HUES48 (cell line): ENCODE data around the gene REPS2.

ENCODE experiments used
- H3K27ac ChIP-seq: one replicate; pipeline ENCODE4 v1.7.0; 2013; ENCODE audit warnings: low read depth, low read length, inconsistent platforms
- H3K27me3 ChIP-seq: 2 replicates; pipeline ENCODE4 v1.6.1; 2013; ENCODE audit warnings: mild to moderate bottlenecking, low read length; ENCODE audit not compliant: control insufficient read depth, insufficient read depth
- H3K36me3 ChIP-seq: 2 replicates; pipeline ENCODE4 v1.6.1; 2013; ENCODE audit warnings: low read length; ENCODE audit not compliant: control insufficient read depth, insufficient read depth
- H3K4me1 ChIP-seq: 2 replicates; pipeline ENCODE4 v1.6.1; 2013; ENCODE audit warnings: mild to moderate bottlenecking, low read length; ENCODE audit not compliant: control insufficient read depth, insufficient read depth
- H3K4me3 ChIP-seq: 2 replicates; pipeline ENCODE4 v1.5.1; 2013; ENCODE audit warnings: mild to moderate bottlenecking, low read depth, low read length
- H3K9ac ChIP-seq: 2 replicates; pipeline ENCODE4 v1.6.1; 2013; ENCODE audit warnings: mild to moderate bottlenecking, low read depth, low read length, moderate library complexity
- H3K9me3 ChIP-seq: 2 replicates; pipeline ENCODE4 v1.6.1; 2013; ENCODE audit warnings: low read length; ENCODE audit not compliant: control insufficient read depth, insufficient read depth

The REPS2 gene

GRCh38 chrX:17032351-17032750 lies 85.9 kb downstream of the REPS2 start:
- no peak overlapping the region for H3K27ac ChIP-seq
- H3K4me1 ChIP-seq, result no peaks in the 10 kb centered on the region
- no peak overlapping the region for H3K9ac ChIP-seq
- H3K4me3 ChIP-seq, result no peak overlapping the region
- H3K27me3 ChIP-seq, result peaks cover 11% of the 10 kb centered on the region; the same call in 1 of the 2 replicates
- no peaks in the 10 kb centered on the region for H3K9me3 ChIP-seq
- no peaks in the 10 kb centered on the region for H3K36me3 ChIP-seq

DNA sequence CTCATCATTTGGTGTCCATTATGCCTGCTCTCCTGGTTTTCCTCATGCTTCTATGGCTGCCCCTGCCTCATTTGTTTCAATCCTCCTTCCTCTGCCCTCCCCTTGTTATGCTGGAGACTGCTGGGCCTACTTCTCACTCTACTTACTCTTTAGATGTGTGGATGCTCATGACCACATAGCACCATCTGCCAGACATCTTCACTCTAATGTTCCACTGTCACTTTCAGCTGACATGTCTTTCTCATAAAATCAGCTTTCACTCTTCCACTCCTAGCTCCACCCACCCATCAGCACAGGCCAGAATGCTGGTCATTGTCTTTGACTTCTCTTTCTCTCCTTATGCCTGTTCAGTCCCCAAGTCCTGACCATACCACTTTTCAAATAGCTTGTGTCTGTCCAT lies 86.8 kb downstream of the REPS2 start:
- H3K27ac ChIP-seq, result no peak overlapping the region
- H3K27me3 ChIP-seq, result peaks cover 17% of the 10 kb centered on the region; the same call in 1 of the 2 replicates
- no peak overlapping the region for H3K9ac ChIP-seq
- H3K4me3 ChIP-seq, result no peak overlapping the region
- no peaks in the 10 kb centered on the region for H3K4me1 ChIP-seq
- H3K36me3 ChIP-seq, result no peaks in the 10 kb centered on the region
- H3K9me3 ChIP-seq, result no peaks in the 10 kb centered on the region

DNA sequence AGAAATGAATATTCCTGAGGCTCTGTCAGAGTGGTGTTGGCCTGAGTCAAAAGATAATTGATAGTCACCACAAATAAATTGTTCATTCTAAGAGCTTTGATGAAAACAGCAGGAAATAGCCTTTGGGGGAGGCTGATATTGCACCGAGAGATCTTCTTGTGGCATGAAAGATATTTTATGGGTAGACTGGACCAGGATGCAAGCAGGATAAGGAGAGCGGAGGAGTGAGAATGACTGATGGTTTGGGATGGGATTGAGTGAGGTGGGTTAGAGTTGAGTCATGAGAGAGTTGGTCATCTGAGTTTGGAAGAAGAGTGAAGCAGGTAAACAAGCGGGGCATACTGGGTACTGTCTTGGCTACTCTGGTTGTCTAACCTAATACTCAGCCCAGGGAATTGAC lies 88.7 kb downstream of the REPS2 start:
- Histone ChIP-seq H3K36me3 (no peaks in the 10 kb centered on the region), H3K27ac (no peak overlapping the region), H3K27me3 (peaks cover 21% of the 10 kb centered on the region), H3K9ac (no peak overlapping the region), H3K4me1 (no peaks in the 10 kb centered on the region), H3K4me3 (no peak overlapping the region), H3K9me3 (no peaks in the 10 kb centered on the region)

DNA sequence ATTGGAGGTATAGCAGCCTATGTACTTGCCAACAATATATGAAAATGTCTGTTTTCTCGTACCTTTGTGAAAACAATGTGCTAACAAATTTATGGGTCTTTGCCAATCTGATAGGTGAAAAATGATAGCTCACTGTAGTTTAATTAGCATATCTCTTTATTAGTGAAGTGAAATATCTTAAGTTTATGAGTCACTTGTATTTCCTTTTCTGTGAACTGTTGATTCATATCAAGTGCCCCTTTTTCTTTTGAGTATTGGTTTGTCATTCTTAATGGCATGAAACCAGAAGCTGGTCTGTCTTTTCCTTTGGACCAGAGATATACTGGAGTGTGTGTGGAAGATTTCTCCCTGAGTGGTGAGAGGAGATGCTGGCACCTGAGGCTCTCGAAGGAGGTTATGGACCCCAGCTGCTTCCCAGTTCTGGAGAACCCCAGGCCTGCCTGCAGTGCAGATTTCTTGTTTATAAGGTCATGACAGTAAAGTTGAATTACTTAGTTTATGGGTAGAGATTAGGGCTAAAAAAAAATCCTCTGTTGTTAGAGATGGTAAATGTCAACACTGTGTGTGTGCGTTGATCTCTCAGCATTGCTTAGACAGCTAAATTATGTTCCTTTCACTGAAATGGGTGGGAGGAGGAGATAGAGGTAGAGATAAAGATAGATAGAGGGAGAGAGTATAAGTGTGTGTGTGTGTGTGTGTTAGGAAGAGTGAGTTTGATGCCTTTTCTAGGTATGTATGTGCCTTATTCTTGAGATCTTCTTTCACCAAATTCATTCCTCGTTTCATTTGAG lies 89.9 kb downstream of the REPS2 start:
- no peak overlapping the region for H3K9ac ChIP-seq

GRCh38 chrX:17038277-17038676 lies 91.8 kb downstream of the REPS2 start:
- Histone ChIP-seq H3K4me3 (no peak overlapping the region), H3K36me3 (no peaks in the 10 kb centered on the region), H3K9ac (no peak overlapping the region), H3K27me3 (peaks cover 15% of the 10 kb centered on the region), H3K27ac (no peak overlapping the region), H3K9me3 (no peaks in the 10 kb centered on the region), H3K4me1 (no peaks in the 10 kb centered on the region)

More for the DNA sequence above, 89.9 kb downstream of the REPS2 start:
- no peak overlapping the region for H3K4me3 ChIP-seq
- H3K36me3 ChIP-seq, result no peaks in the 10 kb centered on the region
- H3K27me3 ChIP-seq, result peaks cover 15% of the 10 kb centered on the region
- H3K9me3 ChIP-seq, result no peaks in the 10 kb centered on the region
- no peak overlapping the region for H3K27ac ChIP-seq
- no peaks in the 10 kb centered on the region for H3K4me1 ChIP-seq

GRCh38 chrX:17038681-17039161 lies 92.3 kb downstream of the REPS2 start:
- H3K9ac ChIP-seq, result no peak overlapping the region

DNA sequence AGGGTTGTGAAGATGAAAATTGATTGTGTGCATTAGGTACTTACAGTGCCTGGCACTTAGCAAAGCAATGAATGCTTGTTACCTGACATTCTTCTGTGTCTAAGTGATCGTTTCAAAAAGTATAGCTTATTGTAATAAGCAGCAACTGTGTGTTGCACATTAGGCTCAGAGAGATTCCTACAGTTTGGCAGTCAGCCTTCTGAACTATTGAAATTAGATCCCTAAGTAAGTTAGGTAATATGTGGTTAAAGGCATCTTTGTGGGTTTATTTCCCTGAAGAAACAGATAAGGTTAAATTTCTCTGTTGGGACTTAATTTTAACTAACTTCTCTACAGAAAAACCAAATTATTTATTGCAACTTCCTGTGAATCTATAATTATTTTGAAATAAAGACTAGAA lies 93.4 kb downstream of the REPS2 start:
- H3K9me3 ChIP-seq, result no peaks in the 10 kb centered on the region
- no peaks in the 10 kb centered on the region for H3K4me1 ChIP-seq
- H3K36me3 ChIP-seq, result no peaks in the 10 kb centered on the region
- H3K9ac ChIP-seq, result no peak overlapping the region
- no peak overlapping the region for H3K4me3 ChIP-seq
- no peak overlapping the region for H3K27ac ChIP-seq
- H3K27me3 ChIP-seq, result peaks cover 15% of the 10 kb centered on the region

More at GRCh38 chrX:17038681-17039161, 92.3 kb downstream of the REPS2 start:
- H3K4me3 ChIP-seq, result no peak overlapping the region
- peaks cover 15% of the 10 kb centered on the region for H3K27me3 ChIP-seq
- no peaks in the 10 kb centered on the region for H3K9me3 ChIP-seq
- no peaks in the 10 kb centered on the region for H3K4me1 ChIP-seq
- no peaks in the 10 kb centered on the region for H3K36me3 ChIP-seq
- no peak overlapping the region for H3K27ac ChIP-seq

DNA sequence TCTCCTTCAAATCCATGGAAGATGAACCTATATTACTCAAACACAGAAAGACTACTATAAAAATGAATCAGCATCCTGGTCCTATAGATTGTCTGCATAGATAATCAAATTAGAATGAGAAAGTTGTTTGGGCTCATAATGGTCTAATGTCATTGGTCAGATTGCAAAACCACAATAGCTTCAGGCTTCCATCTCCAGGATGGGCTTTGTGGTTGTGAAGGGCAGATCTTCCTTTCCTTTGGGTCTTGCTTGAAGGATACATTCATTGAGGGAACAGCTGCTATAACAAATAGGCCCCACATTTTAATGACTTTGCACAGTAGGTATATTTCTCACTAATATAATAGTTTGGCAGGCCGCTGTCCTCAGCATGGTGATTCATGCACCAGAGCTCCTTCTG lies 94.3 kb downstream of the REPS2 start:
- Histone ChIP-seq H3K36me3 (no peaks in the 10 kb centered on the region), H3K27me3 (peaks cover 15% of the 10 kb centered on the region), H3K27ac (no peak overlapping the region), H3K9ac (no peak overlapping the region), H3K9me3 (no peaks in the 10 kb centered on the region), H3K4me1 (no peaks in the 10 kb centered on the region), H3K4me3 (no peak overlapping the region)

- H3K4me3 ChIP-seq, result no peak overlapping the region
- H3K9ac ChIP-seq, result no peak overlapping the region
- H3K4me1 ChIP-seq, result no peaks in the 10 kb centered on the region
- no peaks in the 10 kb centered on the region for H3K36me3 ChIP-seq
- H3K27me3 ChIP-seq, result peaks cover 10% of the 10 kb centered on the region; the same call in 1 of the 2 replicates
- H3K27ac ChIP-seq, result no peak overlapping the region
- no peaks in the 10 kb centered on the region for H3K9me3 ChIP-seq
Observed at GRCh38 chrX:17042037-17042436, 95.6 kb downstream of the REPS2 start.

GRCh38 chrX:17046478-17047097 lies 100.1 kb downstream of the REPS2 start:
- Histone ChIP-seq H3K27me3 (no peaks in the 10 kb centered on the region), H3K9ac (no peak overlapping the region), H3K9me3 (no peaks in the 10 kb centered on the region), H3K4me1 (no peaks in the 10 kb centered on the region), H3K27ac (no peak overlapping the region), H3K36me3 (no peaks in the 10 kb centered on the region), H3K4me3 (no peak overlapping the region)

- Histone ChIP-seq H3K27ac (no peak overlapping the region), H3K4me1 (no peaks in the 10 kb centered on the region), H3K9me3 (no peaks in the 10 kb centered on the region), H3K36me3 (no peaks in the 10 kb centered on the region), H3K9ac (no peak overlapping the region), H3K27me3 (no peaks in the 10 kb centered on the region), H3K4me3 (no peak overlapping the region)
Observed at GRCh38 chrX:17047224-17047623, 100.8 kb downstream of the REPS2 start.
